ENCODE data around the gene EVC.

GRCh38 chr4:5735463-5735862, 24.5 kb downstream of the EVC start:
- TF ChIP-seq, protein P1, sequence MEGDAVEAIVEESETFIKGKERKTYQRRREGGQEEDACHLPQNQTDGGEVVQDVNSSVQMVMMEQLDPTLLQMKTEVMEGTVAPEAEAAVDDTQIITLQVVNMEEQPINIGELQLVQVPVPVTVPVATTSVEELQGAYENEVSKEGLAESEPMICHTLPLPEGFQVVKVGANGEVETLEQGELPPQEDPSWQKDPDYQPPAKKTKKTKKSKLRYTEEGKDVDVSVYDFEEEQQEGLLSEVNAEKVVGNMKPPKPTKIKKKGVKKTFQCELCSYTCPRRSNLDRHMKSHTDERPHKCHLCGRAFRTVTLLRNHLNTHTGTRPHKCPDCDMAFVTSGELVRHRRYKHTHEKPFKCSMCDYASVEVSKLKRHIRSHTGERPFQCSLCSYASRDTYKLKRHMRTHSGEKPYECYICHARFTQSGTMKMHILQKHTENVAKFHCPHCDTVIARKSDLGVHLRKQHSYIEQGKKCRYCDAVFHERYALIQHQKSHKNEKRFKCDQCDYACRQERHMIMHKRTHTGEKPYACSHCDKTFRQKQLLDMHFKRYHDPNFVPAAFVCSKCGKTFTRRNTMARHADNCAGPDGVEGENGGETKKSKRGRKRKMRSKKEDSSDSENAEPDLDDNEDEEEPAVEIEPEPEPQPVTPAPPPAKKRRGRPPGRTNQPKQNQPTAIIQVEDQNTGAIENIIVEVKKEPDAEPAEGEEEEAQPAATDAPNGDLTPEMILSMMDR (IDR thresholded peaks at IDR 0.05), result no peak
- no peak for TF ChIP-seq POLR2A (IDR thresholded peaks at IDR 0.05)
